ENCODE results near the gene FMNL2. TPM values are rescaled to one million over a fixed set of nuclear protein-coding genes. Genes with fewer than 3 reads are reported as not detected.

Gene FMNL2
- total RNA-seq, 1 experiment from 2014 or later: 28.1 TPM

GRCh38 chr2:152529420-152530115 lies 194.6 kb downstream of the FMNL2 start:
- RAD21 ChIA-PET (ENCODE audit: low non-redundant PET in 1 of 2, low total read pairs in 2 of 2, uncharacterized antibody in 2 of 2, unreplicated experiment in 2 of 2): no interaction called here
- no peak overlapping the region for H3K4me2 ChIP-seq (ENCODE audit: low read length)
- H3K4me3 ChIP-seq (replicated peaks in 1 of 2; ENCODE audit: low read depth in 1 of 2, low read length in 2 of 2): no peak overlapping the region
- H4K20me1 ChIP-seq (ENCODE audit: insufficient read depth): no peaks in the 10 kb centered on the region
- TF ChIP-seq FOSL1 (IDR thresholded peaks at IDR 0.05; ENCODE audit: low read depth): no peak
- TF ChIP-seq CBX3 (IDR thresholded peaks at IDR 0.05; ENCODE audit: low read depth): no peak
- TF ChIP-seq CEBPB (IDR thresholded peaks at IDR 0.05; ENCODE audit: low read depth): no peak
- no peak for TF ChIP-seq EZH2 (IDR thresholded peaks at IDR 0.05)
- TF ChIP-seq POLR2AphosphoS5 (IDR thresholded peaks at IDR 0.05; ENCODE audit: low read depth, low read length): no peak
- no peak for TF ChIP-seq SP1 (IDR thresholded peaks at IDR 0.05; ENCODE audit: low read depth)
- TF ChIP-seq SRF (IDR thresholded peaks at IDR 0.05; ENCODE audit: low read depth): no peak
- no peak for TF ChIP-seq POLR2A (IDR thresholded peaks at IDR 0.05; ENCODE audit: borderline replicate concordance, extremely low read depth, insufficient read depth, insufficient read length)
- TF ChIP-seq ELF1 (IDR thresholded peaks at IDR 0.05; ENCODE audit: borderline replicate concordance, low read depth): no peak
- TF ChIP-seq REST (IDR thresholded peaks at IDR 0.05; ENCODE audit: low read depth): no peak
- no peak for TF ChIP-seq ZNF274 (IDR thresholded peaks at IDR 0.05; ENCODE audit: low read depth, low read length)
- TF ChIP-seq EZH2phosphoT487 (IDR thresholded peaks at IDR 0.05; ENCODE audit: borderline replicate concordance): no peak
- no peak for TF ChIP-seq EGR1 (IDR thresholded peaks at IDR 0.05; ENCODE audit: low read depth)
- H2AFZ ChIP-seq (ENCODE audit: low read depth, low read length, poor library complexity, severe bottlenecking): no peak overlapping the region
- CTCF ChIA-PET: no interaction called here
- H3K9ac ChIP-seq (ENCODE audit: low read length): no peak overlapping the region
- peaks cover 11% of the 10 kb centered on the region; the same call in 1 of the 2 replicates for H3K79me2 ChIP-seq (ENCODE audit: insufficient read depth, low read length)
- ATAC-seq: no peak
- no peaks in the 10 kb centered on the region for H3K27me3 ChIP-seq (ENCODE audit: insufficient read depth, low read length)
- H3K4me1 ChIP-seq (ENCODE audit: control insufficient read depth in 1 of 2, insufficient read depth in 2 of 2, low read length in 2 of 2): peaks cover 0 to 11% of the 10 kb centered on the region in 2 experiments; a peak in 2 of 4 replicates
- POLR2A ChIA-PET: no interaction called here
- no peaks in the 10 kb centered on the region for H3K36me3 ChIP-seq (ENCODE audit: control insufficient read depth in 1 of 2, insufficient read depth in 2 of 2, low read length in 2 of 2)
- 0 out of 2 replicates have a peak, but pooled peaks cover 2% of the 10 kb centered on the region for H3K9me2 ChIP-seq (ENCODE audit: insufficient read depth)
- DNase-seq (ENCODE audit: low read depth, low spot score): no peak
- intact Hi-C loops (cut with micrococcal nuclease): no loop called here
- H3K27ac ChIP-seq (ENCODE audit: low read depth, low read length): no peak overlapping the region
- no peaks in the 10 kb centered on the region for H3K9me3 ChIP-seq (ENCODE audit: control insufficient read depth in 1 of 2, insufficient read depth in 1 of 2, low read depth in 1 of 2, low read length in 2 of 2)
- no TSS peak for BruUV-seq (replicated peaks)

All from HCT116 (cell line).